Muscle of leg (tissue), 11 donors: ENCODE data around the gene KIAA1328. TPM values are rescaled to one million over a fixed set of nuclear protein-coding genes. Genes with fewer than 3 reads are reported as not detected.

ENCODE experiments used
- DNase-seq: peaks from one replicate; pipeline ENCODE4 v3.0.0; 2013
- H3K27ac ChIP-seq: one replicate; pipeline ENCODE4 v1.5.1; 2013; ENCODE audit warnings: mild to moderate bottlenecking, low read length, control low read depth
- H3K27me3 ChIP-seq: one replicate; pipeline ENCODE4 v1.6.1; 2013; ENCODE audit warnings: low read length; ENCODE audit not compliant: control insufficient read depth, insufficient read depth
- H3K36me3 ChIP-seq: one replicate; pipeline ENCODE4 v1.6.1; 2013; ENCODE audit warnings: low read length; ENCODE audit not compliant: control insufficient read depth, insufficient read depth
- H3K4me1 ChIP-seq: one replicate; pipeline ENCODE4 v1.6.1; 2013; ENCODE audit warnings: low read length; ENCODE audit not compliant: control insufficient read depth, insufficient read depth
- H3K4me3 ChIP-seq: one replicate; pipeline ENCODE4 v1.5.1; 2013; ENCODE audit warnings: low read length, control low read depth
- H3K9me3 ChIP-seq: replicated peaks from 2 replicates; pipeline ENCODE4 v1.6.1; 2013; ENCODE audit warnings: low read depth, low read length; ENCODE audit not compliant: control insufficient read depth
- WGBS: methylation state at CpG from one replicate; pipeline ENCODE4 v1.1.5; 2013; ENCODE audit warnings: missing lambda C conversion rate; ENCODE audit not compliant: insufficient coverage; 5-methylcytosine and 5-hydroxymethylcytosine counted together
- polyA plus RNA-seq, 8 donors: library from polyadenylated mRNA; unstranded; fragments of 120-200 nt; gene quantifications; one replicate each; pipeline versions ENCODE4 v1.2.1 to v1.2.3, GENCODE V29; 2013; ENCODE audit warnings: inconsistent platforms in 1 of 8, low replicate concordance in 1 of 8; ENCODE audit not compliant: insufficient read length in 8 of 8, insufficient read depth in 1 of 8
- total RNA-seq: library from RNA; stranded (reverse); fragments of 120-200 nt; gene quantifications from one replicate; pipeline ENCODE4 v1.2.4, GENCODE V29; 2013

KIAA1328 gene
- total and polyA plus RNA-seq, 9 donors = 5.3 to 11.4 (median 6.1) TPM

DNA sequence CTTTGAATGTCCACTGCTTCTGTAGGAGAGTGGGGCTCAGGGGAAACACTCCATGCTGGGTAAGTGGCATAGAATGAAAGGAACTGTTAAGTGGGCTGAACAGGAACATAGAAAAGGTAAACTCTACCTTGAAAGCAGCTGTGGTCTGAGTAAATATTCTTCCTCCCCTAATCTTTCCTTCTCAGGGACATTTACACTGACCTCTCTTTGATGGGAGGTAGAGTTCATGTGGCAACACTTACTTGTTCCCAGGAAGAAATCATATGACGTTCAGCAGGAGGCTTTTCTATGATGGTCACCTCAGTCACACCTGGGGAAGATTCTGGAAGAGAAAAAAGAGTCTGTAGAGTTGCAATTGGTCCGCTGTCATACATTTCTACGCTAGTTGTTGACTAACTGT, 10.3 kb upstream of the KIAA1328 start:
- no peak overlapping the region for H3K27ac ChIP-seq
- no peak overlapping the region for H3K4me3 ChIP-seq
- WGBS = 100% methylated on average over 1 of the region's 3 CpGs
- H3K4me1 ChIP-seq = no peaks in the 10 kb centered on the region
- no peaks in the 10 kb centered on the region for H3K27me3 ChIP-seq
- no peak for DNase-seq
- no peaks in the 10 kb centered on the region for H3K9me3 ChIP-seq
- peaks cover 28% of the 10 kb centered on the region for H3K36me3 ChIP-seq

GRCh38 chr18:36819621-36820020, 9.3 kb upstream of the KIAA1328 start:
- Histone ChIP-seq H3K9me3 (no peaks in the 10 kb centered on the region), H3K27me3 (no peaks in the 10 kb centered on the region), H3K4me1 (no peaks in the 10 kb centered on the region), H3K4me3 (no peak overlapping the region), H3K36me3 (peaks cover 28% of the 10 kb centered on the region), H3K27ac (no peak overlapping the region)
- DNase-seq = no peak

- H3K9me3 ChIP-seq = no peaks in the 10 kb centered on the region
- no peak overlapping the region for H3K27ac ChIP-seq
- no peak overlapping the region for H3K4me3 ChIP-seq
- no peaks in the 10 kb centered on the region for H3K4me1 ChIP-seq
- H3K27me3 ChIP-seq = no peaks in the 10 kb centered on the region
- WGBS = 61% methylated on average over 2 of the region's 4 CpGs
- no peak for DNase-seq
- H3K36me3 ChIP-seq = peaks cover 20% of the 10 kb centered on the region
Measured at GRCh38 chr18:36821681-36822080, 7.2 kb upstream of the KIAA1328 start.

DNA sequence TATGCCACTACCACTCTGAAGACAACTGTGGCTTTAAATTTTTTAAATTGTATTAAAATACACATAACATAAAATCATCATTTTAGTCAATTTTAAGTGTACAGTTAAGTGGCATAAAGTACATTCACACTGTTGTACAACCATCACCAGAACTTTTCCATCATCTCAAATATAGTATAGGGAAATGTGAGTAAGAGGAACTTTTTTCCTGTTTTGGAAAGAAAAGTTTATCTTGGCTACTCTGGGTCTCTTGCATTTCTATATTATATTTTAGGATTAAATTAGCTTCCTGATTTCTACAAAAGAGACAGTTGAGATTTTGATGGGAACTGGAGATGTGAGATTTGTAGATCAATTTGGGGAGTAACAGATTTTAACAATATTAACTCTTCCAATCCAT, 3.4 kb upstream of the KIAA1328 start:
- Histone ChIP-seq H3K36me3 (peaks cover 3% of the 10 kb centered on the region), H3K4me1 (peaks cover 10% of the 10 kb centered on the region), H3K4me3 (no peak overlapping the region), H3K27ac (no peak overlapping the region), H3K27me3 (no peaks in the 10 kb centered on the region), H3K9me3 (no peaks in the 10 kb centered on the region)
- no peak for DNase-seq

GRCh38 chr18:36826556-36826955, 2.4 kb upstream of the KIAA1328 start:
- peaks cover 10% of the 10 kb centered on the region for H3K4me1 ChIP-seq
- WGBS = 85% methylated on average over 2 of the region's 3 CpGs

DNA sequence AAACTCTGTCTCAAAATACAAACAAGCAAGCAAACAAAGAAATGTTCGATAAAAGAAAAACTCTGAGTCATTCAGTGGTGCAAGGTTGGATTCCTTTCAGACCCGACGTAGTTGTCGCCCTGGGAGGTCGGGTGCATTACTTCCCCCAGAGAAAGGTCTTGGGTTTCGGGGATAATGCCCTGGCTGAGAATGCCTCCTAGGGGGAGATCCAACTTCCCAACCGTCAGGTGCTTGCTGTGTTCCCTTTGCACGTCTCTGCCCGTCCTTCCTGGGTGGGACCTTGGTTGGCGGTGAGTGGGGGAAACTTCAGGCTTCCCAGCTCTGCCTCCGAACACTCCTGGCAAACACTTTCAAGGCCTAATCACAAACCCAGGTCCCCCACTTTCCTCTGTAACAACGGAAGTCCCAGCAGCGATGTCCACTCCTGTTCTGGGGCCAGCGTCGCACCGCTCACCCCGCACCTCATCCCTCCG, 734 bp upstream of the KIAA1328 start:
- H3K4me3 ChIP-seq = peak overlapping the region; percentile 98

More at GRCh38 chr18:36826556-36826955, 2.4 kb upstream of the KIAA1328 start:
- no peak overlapping the region for H3K27ac ChIP-seq
- H3K9me3 ChIP-seq = no peaks in the 10 kb centered on the region
- H3K27me3 ChIP-seq = no peaks in the 10 kb centered on the region
- H3K36me3 ChIP-seq = peaks cover 3% of the 10 kb centered on the region
- DNase-seq = no peak
- H3K4me3 ChIP-seq = no peak overlapping the region

GRCh38 chr18:36829362-36830157, 633 bp downstream of the KIAA1328 start:
- Histone ChIP-seq H3K9me3 (no peaks in the 10 kb centered on the region), H3K4me1 (peaks cover 10% of the 10 kb centered on the region), H3K36me3 (no peaks in the 10 kb centered on the region), H3K4me3 (peak overlapping the region; percentile 98), H3K27ac (peak overlapping the region; percentile 85), H3K27me3 (no peaks in the 10 kb centered on the region)
- DNase-seq = peak; percentile 51
- 16% methylated on average over 15 of the region's 17 CpGs for WGBS

More for the DNA sequence above, 734 bp upstream of the KIAA1328 start:
- H3K4me1 ChIP-seq = peaks cover 10% of the 10 kb centered on the region
- H3K27me3 ChIP-seq = no peaks in the 10 kb centered on the region
- H3K36me3 ChIP-seq = peaks cover under 1% of the 10 kb centered on the region
- no peaks in the 10 kb centered on the region for H3K9me3 ChIP-seq
- peak overlapping the region; percentile 77 for H3K27ac ChIP-seq
- 2% methylated on average over 11 of the region's 18 CpGs for WGBS
- no peak for DNase-seq

GRCh38 chr18:36830158-36830495, 1.2 kb downstream of the KIAA1328 start:
- no peak overlapping the region for H3K4me3 ChIP-seq
- WGBS = no CpG with 5 or more reads among the region's 1 CpG
- peaks cover 10% of the 10 kb centered on the region for H3K4me1 ChIP-seq
- H3K27ac ChIP-seq = no peak overlapping the region
- DNase-seq = no peak
- H3K27me3 ChIP-seq = no peaks in the 10 kb centered on the region
- H3K9me3 ChIP-seq = no peaks in the 10 kb centered on the region
- no peaks in the 10 kb centered on the region for H3K36me3 ChIP-seq

GRCh38 chr18:36831139-36831538, 2.2 kb downstream of the KIAA1328 start:
- Histone ChIP-seq H3K9me3 (no peaks in the 10 kb centered on the region), H3K4me3 (no peak overlapping the region), H3K36me3 (no peaks in the 10 kb centered on the region), H3K4me1 (peaks cover 10% of the 10 kb centered on the region), H3K27ac (no peak overlapping the region), H3K27me3 (no peaks in the 10 kb centered on the region)
- WGBS = no CpG with 5 or more reads among the region's 1 CpG
- DNase-seq = no peak

DNA sequence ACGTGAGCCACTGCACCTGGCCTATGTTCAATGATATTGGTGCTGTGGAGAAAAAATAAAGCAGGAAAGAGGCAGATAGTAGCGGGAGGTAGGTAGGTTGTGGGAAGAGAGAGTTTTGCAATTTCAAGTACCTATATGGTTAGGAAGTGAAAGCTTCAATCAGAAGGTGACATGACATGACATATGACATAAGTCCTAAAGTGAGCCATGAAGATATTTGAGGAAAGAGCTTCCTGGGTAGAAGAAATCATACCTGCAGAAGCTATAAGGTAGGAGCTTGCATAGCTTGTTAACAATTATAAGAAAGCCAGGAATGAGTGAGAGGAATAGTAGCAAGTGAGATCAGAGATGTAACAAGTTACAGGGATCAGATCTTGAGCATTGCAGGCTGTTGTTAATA, 4.2 kb downstream of the KIAA1328 start:
- no peak for DNase-seq
- 82% methylated on average over 2 of the region's 2 CpGs for WGBS
- Histone ChIP-seq H3K27ac (no peak overlapping the region), H3K36me3 (no peaks in the 10 kb centered on the region), H3K4me1 (peaks cover 6% of the 10 kb centered on the region), H3K4me3 (no peak overlapping the region), H3K9me3 (no peaks in the 10 kb centered on the region), H3K27me3 (no peaks in the 10 kb centered on the region)

GRCh38 chr18:36835927-36836326, 7.0 kb downstream of the KIAA1328 start:
- no peaks in the 10 kb centered on the region for H3K4me1 ChIP-seq
- H3K27ac ChIP-seq = no peak overlapping the region
- H3K36me3 ChIP-seq = peaks cover 5% of the 10 kb centered on the region
- no peaks in the 10 kb centered on the region for H3K9me3 ChIP-seq
- no CpG with 5 or more reads among the region's 1 CpG for WGBS
- H3K27me3 ChIP-seq = no peaks in the 10 kb centered on the region
- DNase-seq = no peak
- no peak overlapping the region for H3K4me3 ChIP-seq
